Measurements from ENCODE around the gene LRRC66.

DNA sequence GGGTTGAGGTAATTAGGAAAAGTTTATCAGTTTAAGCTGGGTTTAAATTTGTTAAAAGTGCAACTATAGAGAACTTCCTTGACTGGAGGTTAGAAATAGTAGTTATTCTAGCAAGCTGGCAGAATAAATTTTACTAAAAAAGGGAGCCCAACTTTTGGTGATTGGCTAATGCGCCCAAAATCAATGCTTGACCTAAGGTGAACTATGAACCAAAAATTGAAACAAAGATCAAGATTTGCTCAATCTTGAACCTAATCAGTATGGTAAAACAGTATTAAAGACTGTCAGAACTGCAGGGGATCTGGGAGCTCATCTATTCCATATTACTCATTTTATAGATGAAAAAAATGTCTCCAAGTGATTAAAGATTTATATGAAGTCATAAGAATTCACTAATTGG, 24.9 kb upstream of the LRRC66 start:
- TF ChIP-seq, protein P1, sequence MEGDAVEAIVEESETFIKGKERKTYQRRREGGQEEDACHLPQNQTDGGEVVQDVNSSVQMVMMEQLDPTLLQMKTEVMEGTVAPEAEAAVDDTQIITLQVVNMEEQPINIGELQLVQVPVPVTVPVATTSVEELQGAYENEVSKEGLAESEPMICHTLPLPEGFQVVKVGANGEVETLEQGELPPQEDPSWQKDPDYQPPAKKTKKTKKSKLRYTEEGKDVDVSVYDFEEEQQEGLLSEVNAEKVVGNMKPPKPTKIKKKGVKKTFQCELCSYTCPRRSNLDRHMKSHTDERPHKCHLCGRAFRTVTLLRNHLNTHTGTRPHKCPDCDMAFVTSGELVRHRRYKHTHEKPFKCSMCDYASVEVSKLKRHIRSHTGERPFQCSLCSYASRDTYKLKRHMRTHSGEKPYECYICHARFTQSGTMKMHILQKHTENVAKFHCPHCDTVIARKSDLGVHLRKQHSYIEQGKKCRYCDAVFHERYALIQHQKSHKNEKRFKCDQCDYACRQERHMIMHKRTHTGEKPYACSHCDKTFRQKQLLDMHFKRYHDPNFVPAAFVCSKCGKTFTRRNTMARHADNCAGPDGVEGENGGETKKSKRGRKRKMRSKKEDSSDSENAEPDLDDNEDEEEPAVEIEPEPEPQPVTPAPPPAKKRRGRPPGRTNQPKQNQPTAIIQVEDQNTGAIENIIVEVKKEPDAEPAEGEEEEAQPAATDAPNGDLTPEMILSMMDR (IDR thresholded peaks at IDR 0.05) = no peak
- TF ChIP-seq POLR2A (IDR thresholded peaks at IDR 0.05) = no peak

All from thyroid gland (tissue), 4 donors.